ENCODE results near the gene ZC3HAV1L.
"Not testable (repeated sequence)": the region's sequence is repeated elsewhere in the genome, so short reads cannot be mapped to it uniquely, and the experiment has no call there.

The ZC3HAV1L gene

GRCh38 chr7:139011373-139011772 is 24.5 kb downstream of the ZC3HAV1L start:
- DNase-seq, result no peak

- no peak for DNase-seq
Observed at GRCh38 chr7:139004321-139005090, 31.3 kb downstream of the ZC3HAV1L start.

GRCh38 chr7:138999414-138999813 is 36.4 kb downstream of the ZC3HAV1L start:
- no peak for DNase-seq

- no peak for DNase-seq
Observed at GRCh38 chr7:138992052-138992531, 43.8 kb downstream of the ZC3HAV1L start.

- no peak for DNase-seq
Observed at GRCh38 chr7:138987686-138988085, 48.2 kb downstream of the ZC3HAV1L start.

GRCh38 chr7:138982204-138982623 is 53.6 kb downstream of the ZC3HAV1L start:
- no peak for DNase-seq

GRCh38 chr7:138981332-138982203 is 54.3 kb downstream of the ZC3HAV1L start, which contains the start of gene KIAA1549:
TSS of gene KIAA1549 (minus strand) at chr7:138981389. CDS start at chr7:138981269, 120 bp downstream.
- no peak for DNase-seq

GRCh38 chr7:138980563-138981291 is 55.1 kb downstream of the ZC3HAV1L start:
- no peak for DNase-seq

- no peak for DNase-seq
Observed at GRCh38 chr7:138979988-138980562, 55.8 kb downstream of the ZC3HAV1L start.

- DNase-seq, result no peak
Observed at GRCh38 chr7:138979226-138979979, 56.4 kb downstream of the ZC3HAV1L start.

GRCh38 chr7:138978541-138979184 is 57.2 kb downstream of the ZC3HAV1L start:
- no peak for DNase-seq

- DNase-seq, result not testable (repeated sequence)
Observed at GRCh38 chr7:138976161-138976560, 59.7 kb downstream of the ZC3HAV1L start.

Data from NCI-H1048 (cell line).